Measurements from ENCODE around the gene ASB18.

Gene ASB18

DNA sequence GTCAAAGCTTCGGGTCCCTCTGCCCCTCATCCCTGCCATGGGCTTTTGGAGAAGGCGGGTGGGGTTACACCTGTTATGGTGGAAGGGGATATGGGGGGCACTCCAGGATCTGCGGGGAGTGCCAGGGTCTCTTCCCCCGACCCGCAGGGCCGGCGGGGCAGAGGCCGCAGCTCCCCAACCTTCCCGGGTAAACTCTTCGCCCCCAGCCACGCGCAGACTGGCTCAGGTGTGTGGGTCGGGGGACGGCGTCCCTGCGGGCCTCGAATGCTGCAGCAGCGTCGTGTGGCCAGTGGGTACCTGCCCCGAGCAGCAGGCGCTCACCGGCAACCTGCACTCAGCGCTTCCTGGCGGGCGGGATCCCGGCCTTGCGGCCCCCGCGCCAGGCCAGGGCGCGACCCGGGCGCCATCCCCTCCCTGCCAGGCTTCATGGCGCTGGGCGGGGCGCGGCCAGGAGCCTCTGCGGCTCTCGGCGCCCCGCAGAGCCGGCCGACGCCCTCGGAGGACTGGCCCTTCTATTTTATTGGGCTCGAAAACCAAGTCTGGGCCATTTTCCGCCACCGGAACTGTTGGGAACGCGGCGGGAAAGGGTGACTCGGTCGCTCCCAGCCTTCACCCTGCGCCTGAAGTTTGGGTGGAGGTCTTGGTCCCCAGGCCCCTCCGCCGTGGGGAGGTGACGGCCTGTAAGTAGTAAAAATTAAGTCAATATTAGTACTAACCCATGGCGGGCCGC lies 100.6 kb downstream of the ASB18 start:
- peak overlapping the region in 3 of 7 experiments; percentile 19 to 54 (median 26) for H3K4me3 ChIP-seq (ENCODE audit: control insufficient read depth in 1 of 7, extremely low read depth in 1 of 7, insufficient read depth in 4 of 7, low read depth in 2 of 7, low read length in 6 of 7)
- H3K27me3 ChIP-seq (replicated peaks in 2 of 5; ENCODE audit: control insufficient read depth in 4 of 5, insufficient read depth in 5 of 5, low read length in 4 of 5): peaks cover 6 to 100% (median 39%) of the 10 kb centered on the region in 5 experiments
- H3K27ac ChIP-seq (ENCODE audit: insufficient read depth in 1 of 2, low read depth in 1 of 2, low read length in 2 of 2, poor library complexity in 1 of 2, severe bottlenecking in 2 of 2): no peak overlapping the region
- 3% methylated on average over 50 of the region's 59 CpGs for WGBS (ENCODE audit: insufficient coverage)
- ChIA-PET POLR2A (no interaction called here), CTCF (no interaction called here)
- H3K4me1 ChIP-seq (ENCODE audit: control extremely low read depth in 1 of 4, control insufficient read depth in 4 of 4, insufficient read depth in 4 of 4, low read length in 3 of 4): peaks cover 0 to 42% (median 18%) of the 10 kb centered on the region in 4 experiments
- no peaks in the 10 kb centered on the region for H3K9me3 ChIP-seq (ENCODE audit: control extremely low read depth in 1 of 5, control insufficient read depth in 4 of 5, insufficient read depth in 2 of 5, low read depth in 1 of 5, low read length in 4 of 5)
- no peak for DNase-seq
- H3K36me3 ChIP-seq (ENCODE audit: control insufficient read depth in 4 of 4, insufficient read depth in 4 of 4, low read length in 3 of 4): no peaks in the 10 kb centered on the region

DNA sequence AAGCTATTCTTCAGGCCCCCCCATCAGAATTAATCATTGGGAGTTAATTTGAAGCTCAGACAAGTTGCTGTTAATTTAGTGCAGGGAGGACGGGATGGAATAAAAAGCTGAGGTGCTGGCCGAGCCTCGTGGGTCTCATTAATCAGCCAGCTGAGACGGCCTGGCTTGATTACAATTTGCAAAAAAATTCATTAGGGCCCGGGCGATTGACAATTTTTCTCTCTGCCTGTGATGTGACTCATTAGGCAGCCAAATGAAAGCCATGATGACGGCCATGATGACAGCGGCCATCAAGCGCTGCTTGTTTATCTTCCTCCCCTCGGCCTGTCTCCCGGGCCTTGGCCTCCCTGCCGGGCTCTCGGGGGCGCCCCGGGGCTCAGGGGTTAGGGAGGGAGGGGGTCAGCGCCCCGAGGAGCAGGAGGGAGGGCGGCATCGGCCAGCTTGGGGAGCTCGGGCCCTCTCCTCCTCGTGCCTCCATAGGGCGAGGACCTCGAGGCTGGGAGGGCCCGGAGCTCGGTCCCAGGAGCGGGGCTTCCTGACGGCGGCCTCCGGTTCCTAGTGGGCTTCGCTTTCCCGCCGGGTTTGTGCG lies 101.2 kb downstream of the ASB18 start:
- peak in 1 of 3 donors; percentile 9 for DNase-seq
- WGBS (ENCODE audit: insufficient coverage): 21% methylated on average over 13 of the region's 33 CpGs
- POLR2A ChIA-PET: no interaction called here
- Histone ChIP-seq H3K27ac (ENCODE audit: insufficient read depth in 1 of 2, low read depth in 1 of 2, low read length in 2 of 2, poor library complexity in 1 of 2, severe bottlenecking in 2 of 2) (no peak overlapping the region), H3K27me3 (replicated peaks in 2 of 5; ENCODE audit: control insufficient read depth in 4 of 5, insufficient read depth in 5 of 5, low read length in 4 of 5) (peaks cover 6 to 100% (median 46%) of the 10 kb centered on the region in 5 experiments), H3K36me3 (ENCODE audit: control insufficient read depth in 4 of 4, insufficient read depth in 4 of 4, low read length in 3 of 4) (no peaks in the 10 kb centered on the region), H3K4me1 (ENCODE audit: control extremely low read depth in 1 of 4, control insufficient read depth in 4 of 4, insufficient read depth in 4 of 4, low read length in 3 of 4) (peaks cover 0 to 37% (median 16%) of the 10 kb centered on the region in 4 experiments), H3K9me3 (ENCODE audit: control extremely low read depth in 1 of 5, control insufficient read depth in 4 of 5, insufficient read depth in 2 of 5, low read depth in 1 of 5, low read length in 4 of 5) (no peaks in the 10 kb centered on the region), H3K4me3 (ENCODE audit: control insufficient read depth in 1 of 7, extremely low read depth in 1 of 7, insufficient read depth in 4 of 7, low read depth in 2 of 7, low read length in 6 of 7) (no peak overlapping the region)
- CTCF ChIA-PET: interaction anchor here (1.2 kb wide), 1 partner anchor 9 kb away, joined by 3 read pairs; no protein-coding TSS in a partner anchor

DNA sequence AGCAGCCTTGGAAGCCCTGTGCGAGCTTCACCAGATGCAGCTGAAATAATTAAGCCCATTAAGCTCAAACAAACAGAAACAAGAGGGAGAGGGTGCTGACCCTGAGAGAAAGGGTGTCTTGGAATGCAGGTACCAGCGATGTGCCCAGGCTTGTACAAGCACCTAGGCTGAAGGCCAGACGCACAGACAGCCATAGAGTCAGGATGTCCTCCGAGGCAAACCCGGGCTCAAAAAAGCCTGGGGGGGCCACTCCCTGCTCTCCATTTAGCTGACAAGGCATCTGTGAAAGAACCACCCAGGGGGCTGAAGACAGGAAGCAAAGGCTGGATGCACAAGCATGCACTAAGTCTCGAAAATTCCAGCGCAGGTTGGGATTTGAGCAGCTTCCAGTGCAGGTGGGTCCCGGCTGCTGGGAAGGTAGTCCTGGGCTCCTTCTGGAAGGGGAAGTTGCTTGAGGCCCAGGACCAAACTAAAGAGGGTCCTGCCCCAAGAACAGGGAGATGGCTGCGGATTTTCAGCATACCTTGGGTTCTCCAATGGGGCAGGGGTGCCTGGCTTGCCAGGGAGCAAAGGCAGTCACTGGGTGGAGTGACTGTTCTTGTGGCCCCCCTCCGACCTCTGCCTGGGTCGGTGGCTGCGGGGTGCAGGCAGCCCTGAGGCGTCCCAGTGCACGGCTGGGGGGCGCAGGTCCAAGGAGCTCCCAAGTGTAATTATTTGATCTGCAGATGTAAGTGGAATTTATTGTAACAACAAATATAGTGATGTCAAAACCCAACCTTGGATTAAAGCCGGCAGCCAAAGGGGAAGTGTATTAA lies 102.0 kb downstream of the ASB18 start:
- ChIA-PET CTCF (interaction anchor here (1.2 kb wide), 1 partner anchor 9 kb away, joined by 3 read pairs; no protein-coding TSS in a partner anchor), POLR2A (no interaction called here)
- H3K27ac ChIP-seq (ENCODE audit: insufficient read depth in 1 of 2, low read depth in 1 of 2, low read length in 2 of 2, poor library complexity in 1 of 2, severe bottlenecking in 2 of 2): no peak overlapping the region
- no peaks in the 10 kb centered on the region for H3K36me3 ChIP-seq (ENCODE audit: control insufficient read depth in 4 of 4, insufficient read depth in 4 of 4, low read length in 3 of 4)
- DNase-seq: no peak
- peaks cover 10 to 100% (median 51%) of the 10 kb centered on the region in 5 experiments for H3K27me3 ChIP-seq (replicated peaks in 2 of 5; ENCODE audit: control insufficient read depth in 4 of 5, insufficient read depth in 5 of 5, low read length in 4 of 5)
- H3K9me3 ChIP-seq (ENCODE audit: control extremely low read depth in 1 of 5, control insufficient read depth in 4 of 5, insufficient read depth in 2 of 5, low read depth in 1 of 5, low read length in 4 of 5): no peaks in the 10 kb centered on the region
- peaks cover 0 to 29% (median 13%) of the 10 kb centered on the region in 4 experiments for H3K4me1 ChIP-seq (ENCODE audit: control extremely low read depth in 1 of 4, control insufficient read depth in 4 of 4, insufficient read depth in 4 of 4, low read length in 3 of 4)
- no peak overlapping the region for H3K4me3 ChIP-seq (ENCODE audit: control insufficient read depth in 1 of 7, extremely low read depth in 1 of 7, insufficient read depth in 4 of 7, low read depth in 2 of 7, low read length in 6 of 7)
- WGBS (ENCODE audit: insufficient coverage): 46% methylated on average over 11 of the region's 16 CpGs

DNA sequence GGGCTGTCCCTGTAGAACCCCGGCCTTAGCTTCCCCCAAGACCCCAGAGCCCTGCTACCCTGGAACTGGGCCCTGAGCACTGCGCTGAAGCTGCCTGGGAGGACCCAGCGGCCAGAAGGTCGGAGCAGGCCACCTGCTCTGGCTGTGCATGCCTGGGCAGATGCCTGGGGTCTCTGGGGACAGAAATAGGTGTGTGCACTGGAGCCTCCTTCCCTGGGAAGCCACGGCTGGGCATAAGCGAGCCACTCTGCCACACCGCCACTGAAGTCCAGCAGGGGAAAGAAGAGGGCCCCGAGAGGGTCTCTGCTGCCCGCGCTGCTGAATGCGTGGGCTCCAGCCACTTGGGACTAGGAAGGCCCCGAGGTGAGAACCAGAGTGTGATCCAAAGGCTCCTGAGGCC lies 102.7 kb downstream of the ASB18 start:
- ChIA-PET POLR2A (no interaction called here), CTCF (no interaction called here)
- Histone ChIP-seq H3K27me3 (replicated peaks in 2 of 5; ENCODE audit: control insufficient read depth in 4 of 5, insufficient read depth in 5 of 5, low read length in 4 of 5) (peaks cover 7 to 100% (median 52%) of the 10 kb centered on the region in 5 experiments), H3K4me3 (ENCODE audit: control insufficient read depth in 1 of 7, extremely low read depth in 1 of 7, insufficient read depth in 4 of 7, low read depth in 2 of 7, low read length in 6 of 7) (no peak overlapping the region), H3K36me3 (ENCODE audit: control insufficient read depth in 4 of 4, insufficient read depth in 4 of 4, low read length in 3 of 4) (no peaks in the 10 kb centered on the region), H3K9me3 (ENCODE audit: control extremely low read depth in 1 of 5, control insufficient read depth in 4 of 5, insufficient read depth in 2 of 5, low read depth in 1 of 5, low read length in 4 of 5) (no peaks in the 10 kb centered on the region), H3K27ac (ENCODE audit: insufficient read depth in 1 of 2, low read depth in 1 of 2, low read length in 2 of 2, poor library complexity in 1 of 2, severe bottlenecking in 2 of 2) (no peak overlapping the region), H3K4me1 (ENCODE audit: control extremely low read depth in 1 of 4, control insufficient read depth in 4 of 4, insufficient read depth in 4 of 4, low read length in 3 of 4) (peaks cover 0 to 22% (median 10%) of the 10 kb centered on the region in 4 experiments)
- no peak for DNase-seq
- 71% methylated on average over 8 of the region's 12 CpGs for WGBS (ENCODE audit: insufficient coverage)

DNA sequence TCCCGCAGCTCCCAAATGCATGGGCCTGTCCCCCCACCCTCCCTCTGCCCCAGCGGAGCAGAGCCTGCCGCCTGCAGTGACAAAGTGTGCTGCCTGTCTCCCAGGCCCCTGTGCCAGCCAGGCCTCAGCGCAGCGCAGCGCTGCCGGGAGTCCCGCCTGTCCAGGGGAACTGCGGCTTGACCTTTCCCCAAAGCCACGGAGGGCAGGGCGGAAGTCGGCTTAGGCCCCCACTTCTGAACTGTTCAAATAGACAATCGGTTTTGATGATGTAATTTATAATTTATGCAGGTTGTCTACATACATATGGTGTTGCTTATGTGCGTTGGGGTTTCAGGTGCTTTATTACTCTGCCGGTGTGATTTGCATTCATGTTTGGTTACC lies 103.1 kb downstream of the ASB18 start:
- CTCF ChIA-PET: no interaction called here
- Histone ChIP-seq H3K27me3 (replicated peaks in 2 of 5; ENCODE audit: control insufficient read depth in 4 of 5, insufficient read depth in 5 of 5, low read length in 4 of 5) (peaks cover 6 to 100% (median 52%) of the 10 kb centered on the region in 5 experiments), H3K27ac (ENCODE audit: insufficient read depth in 1 of 2, low read depth in 1 of 2, low read length in 2 of 2, poor library complexity in 1 of 2, severe bottlenecking in 2 of 2) (no peak overlapping the region), H3K9me3 (ENCODE audit: control extremely low read depth in 1 of 5, control insufficient read depth in 4 of 5, insufficient read depth in 2 of 5, low read depth in 1 of 5, low read length in 4 of 5) (no peaks in the 10 kb centered on the region), H3K4me1 (ENCODE audit: control extremely low read depth in 1 of 4, control insufficient read depth in 4 of 4, insufficient read depth in 4 of 4, low read length in 3 of 4) (peaks cover 0 to 18% (median 8%) of the 10 kb centered on the region in 4 experiments), H3K4me3 (ENCODE audit: control insufficient read depth in 1 of 7, extremely low read depth in 1 of 7, insufficient read depth in 4 of 7, low read depth in 2 of 7, low read length in 6 of 7) (no peak overlapping the region), H3K36me3 (ENCODE audit: control insufficient read depth in 4 of 4, insufficient read depth in 4 of 4, low read length in 3 of 4) (no peaks in the 10 kb centered on the region)
- POLR2A ChIA-PET: no interaction called here
- DNase-seq: no peak
- WGBS (ENCODE audit: insufficient coverage): 27% methylated on average over 10 of the region's 15 CpGs

DNA sequence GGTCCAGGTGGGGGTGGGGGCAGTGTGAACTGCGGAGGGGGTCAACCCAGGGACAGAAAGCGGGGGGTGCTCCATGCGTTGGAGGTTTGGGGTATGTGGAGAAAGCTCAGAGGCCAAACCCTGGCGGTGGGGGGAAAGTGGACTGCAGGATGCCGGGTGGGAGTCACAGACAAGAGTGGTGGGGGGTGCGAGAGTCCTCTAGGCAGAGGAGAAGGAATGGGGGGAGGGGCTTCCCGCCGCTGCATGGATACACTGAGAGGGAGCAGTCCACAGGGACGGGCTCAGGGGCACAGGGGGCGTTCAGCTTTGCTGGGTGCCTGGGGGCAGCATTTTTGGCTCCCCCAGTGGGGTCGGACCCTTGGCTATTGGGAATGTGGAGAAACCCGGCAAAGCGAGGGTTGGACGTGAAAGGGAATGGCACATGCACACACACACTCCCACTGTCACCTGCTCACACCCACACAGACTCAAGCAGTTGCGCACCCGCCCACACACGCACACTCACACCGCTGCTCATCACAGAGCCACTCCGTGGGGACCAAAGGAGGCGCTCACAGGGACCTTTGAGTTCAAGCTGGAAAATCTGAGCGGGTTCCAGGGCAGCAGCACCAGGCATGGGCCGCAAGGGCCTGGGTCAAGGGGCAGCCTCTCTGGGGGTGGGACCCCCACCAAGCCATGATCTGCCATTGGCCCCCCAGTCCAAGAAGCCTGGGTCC lies 103.7 kb downstream of the ASB18 start:
- no peak overlapping the region for H3K27ac ChIP-seq (ENCODE audit: insufficient read depth in 1 of 2, low read depth in 1 of 2, low read length in 2 of 2, poor library complexity in 1 of 2, severe bottlenecking in 2 of 2)
- DNase-seq: no peak
- peaks cover 0 to 18% (median 7%) of the 10 kb centered on the region in 4 experiments for H3K4me1 ChIP-seq (ENCODE audit: control extremely low read depth in 1 of 4, control insufficient read depth in 4 of 4, insufficient read depth in 4 of 4, low read length in 3 of 4)
- ChIA-PET CTCF (no interaction called here), POLR2A (no interaction called here)
- 31% methylated on average over 18 of the region's 22 CpGs for WGBS (ENCODE audit: insufficient coverage)
- peaks cover 6 to 100% (median 48%) of the 10 kb centered on the region in 5 experiments for H3K27me3 ChIP-seq (replicated peaks in 2 of 5; ENCODE audit: control insufficient read depth in 4 of 5, insufficient read depth in 5 of 5, low read length in 4 of 5)
- no peaks in the 10 kb centered on the region for H3K9me3 ChIP-seq (ENCODE audit: control extremely low read depth in 1 of 5, control insufficient read depth in 4 of 5, insufficient read depth in 2 of 5, low read depth in 1 of 5, low read length in 4 of 5)
- no peaks in the 10 kb centered on the region for H3K36me3 ChIP-seq (ENCODE audit: control insufficient read depth in 4 of 4, insufficient read depth in 4 of 4, low read length in 3 of 4)
- no peak overlapping the region for H3K4me3 ChIP-seq (ENCODE audit: control insufficient read depth in 1 of 7, extremely low read depth in 1 of 7, insufficient read depth in 4 of 7, low read depth in 2 of 7, low read length in 6 of 7)
